Measurements from ENCODE around the gene PLXNA4. TPM values are rescaled to one million over a fixed set of nuclear protein-coding genes. Genes with fewer than 3 reads are reported as not detected.

Gene PLXNA4
- polyA plus RNA-seq, 2 of the 4 experiments (the other 2 are of a cell fraction) = 0.12 to 0.34 TPM

- ChIA-PET CTCF (interaction anchor here (1.2 kb wide), 1 partner anchor 96 kb away, joined by 3 read pairs; no protein-coding TSS in a partner anchor), POLR2A (no interaction called here)
- TF ChIP-seq CHD2 (IDR thresholded peaks at IDR 0.05; ENCODE audit: low read length, partially characterized antibody) = no peak
- Histone ChIP-seq H3K9me3 (no peaks in the 10 kb centered on the region), H3K4me2 (no peak overlapping the region), H3K27ac (no peak overlapping the region), H3K4me3 (no peak overlapping the region), H3K4me1 (no peaks in the 10 kb centered on the region)
- DNase-seq (ENCODE audit: low read depth in 1 of 2, low spot score in 1 of 2) = no peak
- no peak for FAIRE-seq
- WGBS (ENCODE audit: missing lambda C conversion rate) = 55% methylated on average over 4 of the region's 4 CpGs
- no peak for ATAC-seq
Measured at GRCh38 chr7:132415259-132415658, 161.0 kb downstream of the PLXNA4 start.

GRCh38 chr7:132414857-132415256, 161.4 kb downstream of the PLXNA4 start:
- TF ChIP-seq RAD21 (conservative IDR thresholded peaks at IDR 0.05 in 1 of 2, IDR thresholded peaks at IDR 0.05 in 1 of 2) (no peak), MAFK (IDR thresholded peaks at IDR 0.05; ENCODE audit: partially characterized antibody) (no peak), NPAS2 (CRISPR knock-in tag; IDR thresholded peaks at IDR 0.05; ENCODE audit: borderline replicate concordance) (no peak), HOXB13 (CRISPR knock-in tag; IDR thresholded peaks at IDR 0.05; ENCODE audit: low read depth) (no peak), USF2 (IDR thresholded peaks at IDR 0.05) (no peak), JUN (IDR thresholded peaks at IDR 0.05) (no peak), POLR2A (IDR thresholded peaks at IDR 0.05; ENCODE audit: low read length) (no peak), ZFP36 (IDR thresholded peaks at IDR 0.05; ENCODE audit: borderline replicate concordance, partially characterized antibody) (no peak), RFX5 (IDR thresholded peaks at IDR 0.05) (no peak), EP300 (IDR thresholded peaks at IDR 0.05) (no peak), HDAC2 (IDR thresholded peaks at IDR 0.05) (no peak), HMGXB4 (CRISPR knock-in tag; IDR thresholded peaks at IDR 0.05; ENCODE audit: borderline replicate concordance) (no peak), PHF8 (IDR thresholded peaks at IDR 0.05; ENCODE audit: borderline replicate concordance, low read depth) (no peak), E2F6 (IDR thresholded peaks at IDR 0.05; ENCODE audit: borderline replicate concordance, low read depth) (no peak), REST (IDR thresholded peaks at IDR 0.05) (no peak), HES2 (IDR thresholded peaks at IDR 0.05) (no peak), POLR2AphosphoS2 (conservative IDR thresholded peaks at IDR 0.05; ENCODE audit: low read length) (no peak)
- POLR2A ChIA-PET = no interaction called here
- Histone ChIP-seq H3K4me2 (no peak overlapping the region), H3K4me3 (no peak overlapping the region), H3K4me1 (no peaks in the 10 kb centered on the region), H3K27ac (no peak overlapping the region), H3K9me3 (no peaks in the 10 kb centered on the region)
- WGBS (ENCODE audit: missing lambda C conversion rate) = 36% methylated on average over 6 of the region's 6 CpGs
- DNase-seq (ENCODE audit: low read depth in 1 of 2, low spot score in 1 of 2) (no peak), ATAC-seq (no peak), FAIRE-seq (no peak)
- CTCF ChIA-PET = interaction anchor here (1.2 kb wide), 1 partner anchor 96 kb away, joined by 3 read pairs; no protein-coding TSS in a partner anchor

All from A549 (cell line).